ENCODE data around the gene ALDH3B2. TPM values are rescaled to one million over a fixed set of nuclear protein-coding genes. Genes with fewer than 3 reads are reported as not detected.

ALDH3B2 gene
- 43.2 and 65.4 TPM in 2 replicates for total RNA-seq

DNA sequence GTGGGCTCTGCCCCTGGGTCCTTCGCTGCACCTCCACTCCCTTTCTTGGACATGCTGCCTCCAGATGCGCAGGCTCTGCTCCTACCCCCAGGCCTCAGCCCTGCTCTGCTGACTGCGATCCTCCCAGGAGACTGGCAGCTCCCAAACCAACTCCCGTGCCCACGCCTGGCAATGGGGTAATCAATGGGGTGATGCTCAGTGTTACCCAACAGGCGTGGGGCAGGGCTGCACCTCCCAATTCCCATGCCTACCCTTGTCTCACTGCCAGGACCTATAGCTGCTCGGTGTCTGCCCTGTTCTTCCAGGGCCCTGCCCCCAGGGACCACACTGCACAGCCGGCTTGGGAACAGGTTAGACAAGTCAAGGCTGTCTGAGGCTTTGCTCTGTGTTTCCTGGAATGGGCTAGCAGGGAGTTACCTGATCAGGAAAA lies at the start of gene ALDH3B2:
Gene ALDH3B2 (minus strand): TSS at position 182 of the 430 bp plus-strand sequence. CDS start 7,688 bp downstream, outside the sequence.

GRCh38 chr11:67639438-67639859 lies 35.0 kb downstream of the ALDH3B2 start, which contains the start of gene TBX10:
TBX10 (minus strand) TSS chr11:67639763; CDS start chr11:67639472, 291 bp downstream.

GRCh38 chr11:67629386-67630227 lies 44.8 kb downstream of the ALDH3B2 start, which contains the start of gene NUDT8:
NUDT8 (minus strand) TSS chr11:67629937; CDS start chr11:67629911, 26 bp downstream.

Other genes starting within 250 kb of the ALDH3B2 start
- 79.5 and 85.2 TPM in 2 replicates for gene RPS6KB2, start 246.1 kb downstream of the ALDH3B2 start, total RNA-seq
- gene PTPRCAP, start 236.9 kb downstream of the ALDH3B2 start, total RNA-seq: 0.33 TPM in 1 of 2 replicates, not detected in the other
- gene CORO1B, start 231.1 kb downstream of the ALDH3B2 start, total RNA-seq: 70.7 and 81.5 TPM in 2 replicates
- not detected in 2 replicates for gene GPR152, start 221.9 kb downstream of the ALDH3B2 start, total RNA-seq
- not detected in 2 replicates for gene CABP4, start 219.3 kb downstream of the ALDH3B2 start, total RNA-seq
- 86.5 and 87.6 TPM in 2 replicates for gene TMEM134, start 205.4 kb downstream of the ALDH3B2 start, total RNA-seq
- 56.6 and 63.5 TPM in 2 replicates for gene AIP, start 191.6 kb downstream of the ALDH3B2 start, total RNA-seq
- gene PITPNM1, start 169.3 kb downstream of the ALDH3B2 start, total RNA-seq: 43.8 and 49.0 TPM in 2 replicates
- 45.8 and 61.4 TPM in 2 replicates for gene CDK2AP2, start 166.5 kb downstream of the ALDH3B2 start, total RNA-seq
- gene CABP2, start 151.2 kb downstream of the ALDH3B2 start, total RNA-seq: not detected in 2 replicates
- gene GSTP1, start 90.8 kb downstream of the ALDH3B2 start, total RNA-seq: 3,208 and 4,619 TPM in 2 replicates
- gene NDUFV1, start 67.7 kb downstream of the ALDH3B2 start, total RNA-seq: 254 and 281 TPM in 2 replicates
- gene NUDT8, start 44.7 kb downstream of the ALDH3B2 start, total RNA-seq: 18.3 and 21.0 TPM in 2 replicates
- not detected in 2 replicates for gene TBX10, start 34.9 kb downstream of the ALDH3B2 start, total RNA-seq
- gene ACY3, start 23.9 kb downstream of the ALDH3B2 start, total RNA-seq: not detected in 2 replicates

Measured in airway epithelial cell (primary cell).